ENCODE data around the gene MYO7B.

MYO7B gene

DNA sequence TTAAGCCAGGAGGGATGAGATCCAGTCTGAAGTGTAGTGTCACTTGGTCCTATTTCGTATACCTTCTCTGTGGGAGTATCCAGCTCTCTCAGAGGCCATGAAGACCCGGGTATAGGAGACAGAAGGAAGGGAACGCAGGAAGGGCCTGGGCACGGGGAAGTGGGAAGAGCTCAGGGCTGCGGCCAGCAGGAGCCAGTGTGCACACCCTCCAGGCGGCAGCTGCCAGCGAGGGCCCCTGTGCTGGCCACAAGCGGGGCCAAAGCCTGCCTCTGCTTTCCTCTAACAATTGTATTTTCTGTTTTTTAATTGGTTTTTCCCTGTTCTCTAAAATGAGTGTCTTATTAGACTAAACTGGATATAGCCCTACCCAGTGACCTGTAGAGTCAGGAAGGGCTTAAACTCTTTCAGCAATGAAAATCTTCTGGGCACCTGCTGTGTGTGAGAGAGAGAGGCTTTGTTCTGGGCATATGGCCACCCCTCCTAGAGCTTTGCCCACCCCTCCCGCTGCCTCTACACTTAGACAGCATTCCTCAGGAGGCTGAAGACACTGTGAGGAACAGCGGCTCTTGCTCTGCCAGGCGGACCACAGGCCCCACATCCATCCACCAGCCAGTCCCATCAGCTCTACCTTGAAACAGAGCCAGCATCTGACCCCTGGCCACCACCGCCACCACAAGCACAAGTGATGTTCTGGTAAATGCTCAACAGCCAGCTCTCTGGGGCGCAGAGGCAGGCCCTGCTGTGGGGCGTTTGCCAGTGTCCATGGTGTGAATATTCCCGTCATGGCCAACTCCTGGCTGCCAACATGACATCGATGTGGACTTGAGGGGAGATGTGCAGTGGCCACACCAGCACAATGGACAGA, 120.0 kb downstream of the MYO7B start:
- H2AK5ac ChIP-seq (ENCODE audit: low read length, severe bottlenecking) = no peak overlapping the region
- H2BK120ac ChIP-seq (ENCODE audit: low read depth, low read length) = no peak overlapping the region
- no peak overlapping the region for H3K23ac ChIP-seq (ENCODE audit: low read length in 2 of 2)
- no peak overlapping the region for H3K18ac ChIP-seq (ENCODE audit: low read depth in 1 of 2, low read length in 2 of 2)
- no peak overlapping the region for H3K14ac ChIP-seq (ENCODE audit: low read length in 2 of 2)
- H3K4ac ChIP-seq (ENCODE audit: low read depth in 1 of 2, low read length in 2 of 2) = no peak overlapping the region
- no peak overlapping the region for H3K27ac ChIP-seq (ENCODE audit: low read length, poor library complexity, severe bottlenecking)
- no peak overlapping the region for H2BK15ac ChIP-seq (ENCODE audit: low read depth, poor library complexity, severe bottlenecking)
- no peak overlapping the region for H4K91ac ChIP-seq (ENCODE audit: low read length)
- H3K4me1 ChIP-seq (ENCODE audit: control insufficient read depth, insufficient read depth, low read depth, low read length) = peaks cover 20% of the 10 kb centered on the region
- no peaks in the 10 kb centered on the region for H3K9me3 ChIP-seq (ENCODE audit: control insufficient read depth, low read length)
- no peak overlapping the region for H3K9ac ChIP-seq (ENCODE audit: low read length)
- H3K36me3 ChIP-seq (ENCODE audit: control insufficient read depth in 1 of 2, insufficient read depth in 2 of 2, low read depth in 1 of 2, low read length in 2 of 2) = peaks cover 0 to 52% of the 10 kb centered on the region in 2 experiments
- no peak overlapping the region for H3K4me2 ChIP-seq (ENCODE audit: low read length, poor library complexity, severe bottlenecking)
- H3K4me3 ChIP-seq (ENCODE audit: insufficient read depth in 1 of 2, low read depth in 1 of 2, low read length in 2 of 2) = no peak overlapping the region
- H3K27me3 ChIP-seq (ENCODE audit: control insufficient read depth in 1 of 2, insufficient read depth in 1 of 2, low read length in 2 of 2) = peaks cover 0 to 6% of the 10 kb centered on the region in 2 experiments
- peaks cover 4% of the 10 kb centered on the region for H3K79me1 ChIP-seq (replicated peaks; ENCODE audit: low read length, poor library complexity, severe bottlenecking)
- H2BK12ac ChIP-seq (ENCODE audit: low read length in 2 of 2) = peak overlapping the region in 1 of 2 experiments; percentile 45
- no peak overlapping the region for H4K8ac ChIP-seq (ENCODE audit: low read length)
- no peak for DNase-seq
- no peak overlapping the region for H2BK5ac ChIP-seq (ENCODE audit: low read depth, low read length, poor library complexity, severe bottlenecking)
- whole genome bisulfite sequencing = 89% methylated on average over 13 of the region's 16 CpGs
- no peak overlapping the region for H2AFZ ChIP-seq (ENCODE audit: low read depth, low read length)

DNA sequence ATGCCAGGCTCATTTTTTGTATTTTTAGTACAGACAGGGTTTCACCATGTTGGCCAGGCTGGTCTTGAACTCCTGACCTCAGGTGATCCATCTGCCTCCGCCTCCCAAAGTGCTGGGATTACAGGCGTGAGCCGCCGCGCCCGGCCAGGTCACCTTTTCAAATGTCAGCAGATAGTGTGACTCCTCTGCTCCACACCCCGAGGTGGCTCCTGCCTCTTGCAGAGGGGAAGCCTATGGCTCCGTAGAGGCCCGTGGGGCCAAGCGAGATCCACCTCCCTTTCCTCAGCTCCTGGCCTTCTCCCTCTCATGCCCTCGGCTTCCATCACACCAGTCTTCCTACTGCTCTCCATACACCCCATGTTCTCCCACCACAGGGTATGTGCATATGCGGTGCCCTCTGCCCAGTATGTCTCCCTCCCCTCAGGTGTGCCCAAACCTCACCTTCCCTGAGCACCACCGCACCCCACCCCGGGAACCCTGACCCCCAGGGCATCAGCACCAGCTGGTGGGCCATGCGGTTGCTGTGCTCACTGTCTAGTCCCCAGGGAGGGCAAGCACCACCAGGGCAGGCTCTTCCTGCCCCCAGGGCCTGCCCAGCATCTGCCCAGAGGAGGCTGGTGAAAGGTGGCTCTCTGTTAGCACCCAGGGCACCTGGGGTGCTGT, 121.2 kb downstream of the MYO7B start:
- Histone ChIP-seq H3K27me3 (ENCODE audit: control insufficient read depth in 1 of 2, insufficient read depth in 1 of 2, low read length in 2 of 2) (peaks cover 0 to 6% of the 10 kb centered on the region in 2 experiments), H2AFZ (ENCODE audit: low read depth, low read length) (no peak overlapping the region), H3K9ac (ENCODE audit: low read length) (no peak overlapping the region), H3K79me1 (replicated peaks; ENCODE audit: low read length, poor library complexity, severe bottlenecking) (peaks cover 4% of the 10 kb centered on the region), H3K23ac (ENCODE audit: low read length in 2 of 2) (no peak overlapping the region), H3K4me1 (ENCODE audit: control insufficient read depth, insufficient read depth, low read depth, low read length) (peaks cover 23% of the 10 kb centered on the region), H4K91ac (ENCODE audit: low read length) (peak overlapping the region; percentile 25), H2BK15ac (ENCODE audit: low read depth, poor library complexity, severe bottlenecking) (no peak overlapping the region), H3K14ac (ENCODE audit: low read length in 2 of 2) (no peak overlapping the region), H3K4me2 (ENCODE audit: low read length, poor library complexity, severe bottlenecking) (no peak overlapping the region), H3K4me3 (ENCODE audit: insufficient read depth in 1 of 2, low read depth in 1 of 2, low read length in 2 of 2) (no peak overlapping the region), H2AK5ac (ENCODE audit: low read length, severe bottlenecking) (no peak overlapping the region), H2BK12ac (ENCODE audit: low read length in 2 of 2) (no peak overlapping the region), H3K36me3 (ENCODE audit: control insufficient read depth in 1 of 2, insufficient read depth in 2 of 2, low read depth in 1 of 2, low read length in 2 of 2) (peaks cover 0 to 44% of the 10 kb centered on the region in 2 experiments), H4K8ac (ENCODE audit: low read length) (no peak overlapping the region), H2BK5ac (ENCODE audit: low read depth, low read length, poor library complexity, severe bottlenecking) (no peak overlapping the region), H3K9me3 (ENCODE audit: control insufficient read depth, low read length) (no peaks in the 10 kb centered on the region), H2BK120ac (ENCODE audit: low read depth, low read length) (no peak overlapping the region), H3K18ac (ENCODE audit: low read depth in 1 of 2, low read length in 2 of 2) (no peak overlapping the region), H3K27ac (ENCODE audit: low read length, poor library complexity, severe bottlenecking) (no peak overlapping the region), H3K4ac (ENCODE audit: low read depth in 1 of 2, low read length in 2 of 2) (no peak overlapping the region)
- 97% methylated on average over 15 of the region's 15 CpGs for WGBS
- DNase-seq = no peak

- WGBS = 98% methylated on average over 17 of the region's 17 CpGs
Observed at GRCh38 chr2:127657232-127657595, 121.7 kb downstream of the MYO7B start.

GRCh38 chr2:127658146-127658545, 122.7 kb downstream of the MYO7B start:
- Histone ChIP-seq H3K4ac (ENCODE audit: low read depth in 1 of 2, low read length in 2 of 2) (no peak overlapping the region), H3K27me3 (ENCODE audit: control insufficient read depth in 1 of 2, insufficient read depth in 1 of 2, low read length in 2 of 2) (peaks cover 3 to 6% of the 10 kb centered on the region in 2 experiments), H3K9me3 (ENCODE audit: control insufficient read depth, low read length) (no peaks in the 10 kb centered on the region), H3K79me1 (replicated peaks; ENCODE audit: low read length, poor library complexity, severe bottlenecking) (peaks cover 7% of the 10 kb centered on the region), H3K14ac (ENCODE audit: low read length in 2 of 2) (no peak overlapping the region), H3K4me2 (ENCODE audit: low read length, poor library complexity, severe bottlenecking) (no peak overlapping the region), H4K8ac (ENCODE audit: low read length) (no peak overlapping the region), H2BK120ac (ENCODE audit: low read depth, low read length) (no peak overlapping the region), H3K4me3 (ENCODE audit: insufficient read depth in 1 of 2, low read depth in 1 of 2, low read length in 2 of 2) (no peak overlapping the region), H2BK5ac (ENCODE audit: low read depth, low read length, poor library complexity, severe bottlenecking) (no peak overlapping the region), H3K36me3 (ENCODE audit: control insufficient read depth in 1 of 2, insufficient read depth in 2 of 2, low read depth in 1 of 2, low read length in 2 of 2) (peaks cover 0 to 35% of the 10 kb centered on the region in 2 experiments), H2AFZ (ENCODE audit: low read depth, low read length) (no peak overlapping the region), H3K27ac (ENCODE audit: low read length, poor library complexity, severe bottlenecking) (no peak overlapping the region), H4K91ac (ENCODE audit: low read length) (no peak overlapping the region), H2AK5ac (ENCODE audit: low read length, severe bottlenecking) (no peak overlapping the region), H3K9ac (ENCODE audit: low read length) (no peak overlapping the region), H2BK12ac (ENCODE audit: low read length in 2 of 2) (no peak overlapping the region), H3K18ac (ENCODE audit: low read depth in 1 of 2, low read length in 2 of 2) (no peak overlapping the region), H3K23ac (ENCODE audit: low read length in 2 of 2) (no peak overlapping the region), H2BK15ac (ENCODE audit: low read depth, poor library complexity, severe bottlenecking) (no peak overlapping the region), H3K4me1 (ENCODE audit: control insufficient read depth, insufficient read depth, low read depth, low read length) (peaks cover 25% of the 10 kb centered on the region)
- no peak for DNase-seq
- 99% methylated on average over 4 of the region's 6 CpGs for WGBS

More at GRCh38 chr2:127657232-127657595, 121.7 kb downstream of the MYO7B start:
- no peak overlapping the region for H3K9ac ChIP-seq (ENCODE audit: low read length)
- peaks cover 0 to 42% of the 10 kb centered on the region in 2 experiments for H3K36me3 ChIP-seq (ENCODE audit: control insufficient read depth in 1 of 2, insufficient read depth in 2 of 2, low read depth in 1 of 2, low read length in 2 of 2)
- H3K9me3 ChIP-seq (ENCODE audit: control insufficient read depth, low read length) = no peaks in the 10 kb centered on the region
- peaks cover 0 to 6% of the 10 kb centered on the region in 2 experiments for H3K27me3 ChIP-seq (ENCODE audit: control insufficient read depth in 1 of 2, insufficient read depth in 1 of 2, low read length in 2 of 2)
- no peak overlapping the region for H3K4me3 ChIP-seq (ENCODE audit: insufficient read depth in 1 of 2, low read depth in 1 of 2, low read length in 2 of 2)
- H4K8ac ChIP-seq (ENCODE audit: low read length) = no peak overlapping the region
- peaks cover 26% of the 10 kb centered on the region for H3K4me1 ChIP-seq (ENCODE audit: control insufficient read depth, insufficient read depth, low read depth, low read length)
- no peak overlapping the region for H2AFZ ChIP-seq (ENCODE audit: low read depth, low read length)
- H3K4ac ChIP-seq (ENCODE audit: low read depth in 1 of 2, low read length in 2 of 2) = no peak overlapping the region
- no peak overlapping the region for H3K14ac ChIP-seq (ENCODE audit: low read length in 2 of 2)
- no peak overlapping the region for H3K27ac ChIP-seq (ENCODE audit: low read length, poor library complexity, severe bottlenecking)
- H2BK5ac ChIP-seq (ENCODE audit: low read depth, low read length, poor library complexity, severe bottlenecking) = no peak overlapping the region
- no peak overlapping the region for H2BK120ac ChIP-seq (ENCODE audit: low read depth, low read length)
- H2AK5ac ChIP-seq (ENCODE audit: low read length, severe bottlenecking) = no peak overlapping the region
- H3K4me2 ChIP-seq (ENCODE audit: low read length, poor library complexity, severe bottlenecking) = no peak overlapping the region
- H4K91ac ChIP-seq (ENCODE audit: low read length) = no peak overlapping the region
- peaks cover 6% of the 10 kb centered on the region for H3K79me1 ChIP-seq (replicated peaks; ENCODE audit: low read length, poor library complexity, severe bottlenecking)
- no peak overlapping the region for H3K18ac ChIP-seq (ENCODE audit: low read depth in 1 of 2, low read length in 2 of 2)
- H3K23ac ChIP-seq (ENCODE audit: low read length in 2 of 2) = no peak overlapping the region
- H2BK15ac ChIP-seq (ENCODE audit: low read depth, poor library complexity, severe bottlenecking) = no peak overlapping the region
- H2BK12ac ChIP-seq (ENCODE audit: low read length in 2 of 2) = no peak overlapping the region
- no peak for DNase-seq

Measured in mesenchymal stem cell (in vitro differentiated cells and primary cell).